HG02642 (cell line): ENCODE data around the gene THSD7B.
"Not testable (repeated sequence)": the region's sequence is repeated elsewhere in the genome, so short reads cannot be mapped to it uniquely, and the experiment has no call there.

Experiments used
- ATAC-seq: cut with Tn5 transposase; IDR thresholded peaks from one replicate; pipeline ENCODE4 v1.9.1; 2021; ENCODE audit warnings: mild to moderate bottlenecking; ENCODE audit not compliant: unreplicated experiment, poor library complexity

Gene THSD7B

GRCh38 chr2:136765256-136766072, at the start of gene THSD7B:
THSD7B (plus strand) TSS chr2:136765545; CDS start chr2:136882179, 116,634 bp downstream.
- no peak for ATAC-seq

GRCh38 chr2:136718273-136718672, 47.1 kb upstream of the THSD7B start:
- no peak for ATAC-seq

- ATAC-seq = no peak
These were observed 37.2 kb upstream of the THSD7B start for GRCh38 chr2:136727973-136728699.

GRCh38 chr2:136736236-136736635, 29.1 kb upstream of the THSD7B start:
- ATAC-seq = no peak

GRCh38 chr2:136738044-136738443, 27.3 kb upstream of the THSD7B start:
- ATAC-seq = no peak

- no peak for ATAC-seq
These were observed 23.9 kb upstream of the THSD7B start for GRCh38 chr2:136741471-136741870.

GRCh38 chr2:136750065-136750464, 15.3 kb upstream of the THSD7B start:
- no peak for ATAC-seq

- no peak for ATAC-seq
These were observed 13.9 kb upstream of the THSD7B start for GRCh38 chr2:136751406-136751805.

- ATAC-seq = not testable (repeated sequence)
These were observed 6.8 kb upstream of the THSD7B start for GRCh38 chr2:136758504-136758903.

- no peak for ATAC-seq
These were observed 691 bp upstream of the THSD7B start for GRCh38 chr2:136764452-136765255.

GRCh38 chr2:136766073-136766404, 694 bp downstream of the THSD7B start:
- no peak for ATAC-seq

GRCh38 chr2:136767030-136767429, 1.7 kb downstream of the THSD7B start:
- no peak for ATAC-seq

- ATAC-seq = no peak
These were observed 4.5 kb downstream of the THSD7B start for GRCh38 chr2:136769871-136770270.

GRCh38 chr2:136770384-136770783, 5.0 kb downstream of the THSD7B start:
- ATAC-seq = no peak

- ATAC-seq = no peak
These were observed 12.0 kb downstream of the THSD7B start for GRCh38 chr2:136777391-136777790.

- ATAC-seq = no peak
These were observed 18.5 kb downstream of the THSD7B start for GRCh38 chr2:136783856-136784255.

- no peak for ATAC-seq
These were observed 19.9 kb downstream of the THSD7B start for GRCh38 chr2:136785215-136785614.

GRCh38 chr2:136787970-136788369, 22.6 kb downstream of the THSD7B start:
- ATAC-seq = no peak

GRCh38 chr2:136796339-136796738, 31.0 kb downstream of the THSD7B start:
- ATAC-seq = no peak

GRCh38 chr2:136798766-136799165, 33.4 kb downstream of the THSD7B start:
- no peak for ATAC-seq

GRCh38 chr2:136801661-136802060, 36.3 kb downstream of the THSD7B start:
- ATAC-seq = no peak
